Stimulated activated CD4-positive, alpha-beta T cell treated with anti-CD3 and anti-CD28 coated beads, Interleukin-4, amount 100 ng/mL, for 48 hours (primary cell): Measurements from ENCODE around the gene GPS1.

Source experiments
- DNase-seq, 2 donors: peaks; one replicate each; pipeline ENCODE4 v3.0.0-alpha.2; 2020; ENCODE audit warnings: low read depth in 2 of 2

The GPS1 gene

DNA sequence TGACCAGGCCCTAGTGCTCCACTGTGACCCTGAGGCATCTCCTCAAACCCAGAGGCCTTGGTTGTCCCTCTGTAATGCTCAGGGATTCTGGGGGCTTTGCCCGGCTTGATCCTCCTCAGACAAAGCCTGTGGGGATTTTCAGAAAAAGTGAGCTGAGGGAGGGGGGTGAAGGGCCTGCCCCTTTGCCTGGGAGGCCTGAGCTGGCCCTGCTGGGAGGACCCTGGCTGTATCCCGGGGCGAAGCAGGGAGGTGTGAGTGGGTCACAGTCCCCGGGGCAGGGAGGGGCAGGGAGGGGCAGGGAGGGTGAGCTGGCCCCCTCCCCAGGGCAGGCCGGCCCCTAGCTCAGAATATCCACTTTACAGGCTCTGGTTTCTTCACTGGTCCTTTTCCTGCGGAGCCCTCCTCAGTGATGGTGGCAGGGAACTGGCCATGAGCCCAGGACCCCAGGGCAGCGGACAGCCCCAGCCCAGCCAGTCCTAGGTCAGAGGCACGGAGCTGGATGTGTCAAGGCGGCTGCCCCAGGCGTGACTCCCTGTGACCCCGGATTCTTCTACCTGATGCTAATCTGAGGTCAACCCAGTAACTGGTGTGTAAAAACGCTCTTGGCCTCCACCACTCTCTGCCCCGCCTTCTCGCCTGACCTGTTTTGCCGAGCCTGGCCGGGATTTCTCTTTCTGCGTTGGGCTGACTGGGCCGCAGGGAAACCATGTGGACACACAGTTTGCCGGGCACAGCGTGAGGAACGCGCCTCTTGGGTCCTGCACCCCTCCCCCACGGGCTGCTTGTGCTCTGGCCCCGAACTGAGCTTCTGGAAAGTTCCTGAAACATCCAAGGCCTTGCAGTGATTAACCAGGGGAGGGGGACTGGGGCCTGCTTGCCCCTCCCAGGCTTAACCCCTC is 52.1 kb downstream of the GPS1 start:
- no peak for DNase-seq

DNA sequence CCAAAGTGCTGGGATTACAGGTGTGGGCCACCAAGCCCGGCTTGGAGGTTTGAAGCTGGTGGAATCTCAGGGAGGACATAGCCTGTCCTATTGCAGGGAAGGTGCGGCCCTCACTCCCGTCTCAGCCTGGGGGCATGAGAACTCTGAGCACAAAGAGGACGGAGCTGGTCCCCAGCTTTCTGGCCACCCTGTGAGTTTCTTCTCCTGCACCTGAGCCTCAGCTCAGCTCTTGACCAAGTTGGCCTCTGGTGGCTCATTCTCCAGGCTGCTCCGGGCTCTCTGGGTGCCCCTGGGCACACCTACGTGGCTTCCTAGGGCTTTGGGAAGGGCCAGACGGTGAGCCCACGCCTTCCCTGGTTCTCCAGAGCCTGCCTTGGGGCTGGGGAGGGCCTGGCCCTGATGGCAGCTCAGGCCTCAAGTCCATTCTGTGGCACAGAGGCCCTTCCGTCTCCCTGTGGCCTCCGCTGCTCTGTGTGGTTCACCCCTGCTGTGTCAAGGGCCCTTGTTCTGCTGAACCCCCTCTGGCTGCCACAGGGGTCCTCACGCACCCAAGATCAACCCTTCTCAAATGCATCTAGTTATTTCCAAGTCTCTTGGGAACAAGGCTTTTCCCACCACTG is 53.2 kb downstream of the GPS1 start:
- DNase-seq, result no peak

DNA sequence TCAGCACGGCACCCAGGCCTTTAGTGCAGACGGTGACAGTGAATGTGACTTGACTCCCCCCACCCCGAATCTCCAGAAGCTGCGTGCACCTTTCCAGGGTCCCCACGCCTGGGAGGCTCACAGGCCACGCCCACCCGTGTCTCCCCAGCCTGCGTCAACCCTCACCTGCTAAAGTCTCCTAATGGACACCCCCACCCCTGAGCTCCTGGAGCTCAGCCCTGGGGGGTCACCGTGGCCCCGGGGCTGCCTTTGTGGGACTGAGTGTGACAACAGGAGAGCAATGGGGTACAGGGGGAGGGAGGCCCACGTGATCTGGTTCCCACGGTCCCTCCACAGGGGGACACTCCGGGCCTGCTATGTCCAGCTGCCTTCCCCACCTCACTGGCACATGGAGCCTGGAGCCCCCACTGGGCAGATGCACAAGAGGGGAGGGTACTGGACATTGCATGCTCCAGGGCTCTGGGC is 53.8 kb downstream of the GPS1 start:
- DNase-seq, result no peak

GRCh38 chr17:82105882-82106687 is 54.4 kb downstream of the GPS1 start:
- DNase-seq, result peak; percentile 37 to 69

DNA sequence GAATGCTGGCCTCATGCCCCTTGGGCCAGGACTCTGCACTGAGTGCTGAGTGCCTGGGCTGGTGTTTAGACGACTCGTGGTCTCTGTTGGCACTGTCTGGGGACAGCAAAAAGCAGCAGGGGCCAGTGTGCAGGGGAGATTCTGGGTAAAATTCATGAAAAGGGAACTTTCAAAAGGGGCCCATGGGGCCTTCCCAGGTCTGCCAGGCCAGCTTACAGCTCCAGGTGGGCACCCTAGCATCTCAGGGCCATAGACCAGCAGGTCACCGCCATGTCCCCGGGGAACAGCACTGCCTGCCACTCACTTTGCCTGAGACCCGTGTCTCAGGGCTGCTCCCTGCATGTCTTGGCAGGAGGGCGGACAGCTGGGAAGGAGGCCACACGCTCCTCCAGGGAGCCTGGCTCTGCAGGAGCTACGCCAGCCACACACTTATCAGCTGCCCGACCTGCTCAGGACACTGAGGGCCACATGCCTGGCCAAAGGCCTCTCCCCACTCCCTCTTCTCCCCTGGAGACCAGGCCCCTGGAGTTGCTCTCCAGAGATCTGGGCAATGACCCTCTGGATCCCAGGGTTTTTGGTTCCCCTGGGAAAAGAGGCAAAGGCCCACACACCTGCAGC is 55.1 kb downstream of the GPS1 start:
- DNase-seq, result no peak
